ENCODE measurements around the gene EXOC4. TPM values are rescaled to one million over a fixed set of nuclear protein-coding genes. Genes with fewer than 3 reads are reported as not detected.

EXOC4 gene
- total RNA-seq, 2 donors from 2014 or later = 48.9 to 102 TPM

- no peak overlapping the region for H3K27ac ChIP-seq
- WGBS = 84% methylated on average over 4 of the region's 4 CpGs
- no peaks in the 10 kb centered on the region for H3K27me3 ChIP-seq (replicated peaks; ENCODE audit: insufficient read depth)
- no peak for DNase-seq (ENCODE audit: low spot score)
- no peak for TF ChIP-seq POLR2A (IDR thresholded peaks at IDR 0.05)
- no peak for TF ChIP-seq POLR2AphosphoS5 (IDR thresholded peaks at IDR 0.05)
- no peak for TF ChIP-seq CTCF (IDR thresholded peaks at IDR 0.05)
- no peaks in the 10 kb centered on the region for H3K4me1 ChIP-seq (replicated peaks)
- no peaks in the 10 kb centered on the region for H3K36me3 ChIP-seq
- intact Hi-C loops (cut with DNase I) = loop anchor here (2.0 kb wide), 1 partner anchor 17 kb away; no protein-coding TSS in a partner anchor
- H3K9me3 ChIP-seq = no peaks in the 10 kb centered on the region
- H3K4me3 ChIP-seq = no peak overlapping the region
Observed at GRCh38 chr7:134098072-134098471, 845.2 kb downstream of the EXOC4 start.

- DNase-seq (ENCODE audit: low spot score) = no peak
- Histone ChIP-seq H3K27ac (no peak overlapping the region), H3K9me3 (no peaks in the 10 kb centered on the region), H3K27me3 (replicated peaks; ENCODE audit: insufficient read depth) (no peaks in the 10 kb centered on the region), H3K36me3 (no peaks in the 10 kb centered on the region), H3K4me3 (no peak overlapping the region), H3K4me1 (replicated peaks) (no peaks in the 10 kb centered on the region)
- WGBS = 56% methylated on average over 3 of the region's 3 CpGs
- intact Hi-C loops (cut with DNase I) = no loop called here
- no peak for TF ChIP-seq CTCF (IDR thresholded peaks at IDR 0.05)
- TF ChIP-seq POLR2AphosphoS5 (IDR thresholded peaks at IDR 0.05) = no peak
- TF ChIP-seq POLR2A (IDR thresholded peaks at IDR 0.05) = no peak
Observed at GRCh38 chr7:134101716-134102115, 848.8 kb downstream of the EXOC4 start.

- H3K9me3 ChIP-seq = no peaks in the 10 kb centered on the region
- no peak for TF ChIP-seq POLR2A (IDR thresholded peaks at IDR 0.05)
- no peak for TF ChIP-seq POLR2AphosphoS5 (IDR thresholded peaks at IDR 0.05)
- no peak for TF ChIP-seq CTCF (IDR thresholded peaks at IDR 0.05)
- H3K27me3 ChIP-seq (replicated peaks; ENCODE audit: insufficient read depth) = no peaks in the 10 kb centered on the region
- no peak overlapping the region for H3K27ac ChIP-seq
- H3K4me1 ChIP-seq (replicated peaks) = no peaks in the 10 kb centered on the region
- H3K4me3 ChIP-seq = no peak overlapping the region
- 96% methylated on average over 4 of the region's 4 CpGs for WGBS
- no peaks in the 10 kb centered on the region for H3K36me3 ChIP-seq
- intact Hi-C loops (cut with DNase I) = no loop called here
- no peak for DNase-seq (ENCODE audit: low spot score)
Observed at GRCh38 chr7:134104166-134104565, 851.3 kb downstream of the EXOC4 start.

GRCh38 chr7:134105841-134106240, 853.0 kb downstream of the EXOC4 start:
- Histone ChIP-seq H3K9me3 (no peaks in the 10 kb centered on the region), H3K36me3 (no peaks in the 10 kb centered on the region), H3K27ac (no peak overlapping the region), H3K4me1 (replicated peaks) (no peaks in the 10 kb centered on the region), H3K27me3 (replicated peaks; ENCODE audit: insufficient read depth) (no peaks in the 10 kb centered on the region), H3K4me3 (no peak overlapping the region)
- 76% methylated on average over 5 of the region's 5 CpGs for WGBS
- intact Hi-C loops (cut with DNase I) = no loop called here
- TF ChIP-seq POLR2A (IDR thresholded peaks at IDR 0.05) (no peak), POLR2AphosphoS5 (IDR thresholded peaks at IDR 0.05) (no peak), CTCF (IDR thresholded peaks at IDR 0.05) (no peak)
- no peak for DNase-seq (ENCODE audit: low spot score)

- intact Hi-C loops (cut with DNase I) = no loop called here
- 91% methylated on average over 2 of the region's 2 CpGs for WGBS
- H3K27me3 ChIP-seq (replicated peaks; ENCODE audit: insufficient read depth) = no peaks in the 10 kb centered on the region
Observed at GRCh38 chr7:134108802-134109201, 855.9 kb downstream of the EXOC4 start.

More at GRCh38 chr7:134108802-134109201, 855.9 kb downstream of the EXOC4 start:
- Histone ChIP-seq H3K4me3 (no peak overlapping the region), H3K27ac (no peak overlapping the region), H3K4me1 (replicated peaks) (no peaks in the 10 kb centered on the region), H3K36me3 (no peaks in the 10 kb centered on the region), H3K9me3 (no peaks in the 10 kb centered on the region)
- TF ChIP-seq CTCF (IDR thresholded peaks at IDR 0.05) (no peak), POLR2A (IDR thresholded peaks at IDR 0.05) (no peak), POLR2AphosphoS5 (IDR thresholded peaks at IDR 0.05) (no peak)
- DNase-seq (ENCODE audit: low spot score) = no peak
